ENCODE results near the gene SPDYE3.
"Not testable (repeated sequence)": the region's sequence is repeated elsewhere in the genome, so short reads cannot be mapped to it uniquely, and the experiment has no call there.

The SPDYE3 gene

DNA sequence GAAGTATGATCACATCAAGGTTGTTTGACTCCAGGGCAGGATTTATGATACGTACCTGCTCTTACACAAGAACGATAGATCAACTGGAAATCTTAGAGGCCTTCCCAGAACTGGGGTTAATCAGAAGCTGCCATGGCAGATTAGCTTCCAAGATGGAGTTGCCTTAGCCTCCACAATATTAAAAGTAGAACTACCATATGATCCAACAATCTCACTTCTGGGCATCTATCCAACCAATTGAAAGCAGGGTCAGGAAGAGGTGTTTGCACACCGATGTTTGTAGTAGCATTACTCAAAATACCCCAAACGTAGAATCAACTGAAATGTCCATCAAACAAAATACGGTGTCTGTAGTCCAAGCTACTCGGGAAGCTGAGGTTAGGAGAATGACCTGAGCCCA lies 57.0 kb downstream of the SPDYE3 start:
- H3K4me3 ChIP-seq (ENCODE audit: low read depth, low read length): no peak overlapping the region
- TF ChIP-seq, protein P1, sequence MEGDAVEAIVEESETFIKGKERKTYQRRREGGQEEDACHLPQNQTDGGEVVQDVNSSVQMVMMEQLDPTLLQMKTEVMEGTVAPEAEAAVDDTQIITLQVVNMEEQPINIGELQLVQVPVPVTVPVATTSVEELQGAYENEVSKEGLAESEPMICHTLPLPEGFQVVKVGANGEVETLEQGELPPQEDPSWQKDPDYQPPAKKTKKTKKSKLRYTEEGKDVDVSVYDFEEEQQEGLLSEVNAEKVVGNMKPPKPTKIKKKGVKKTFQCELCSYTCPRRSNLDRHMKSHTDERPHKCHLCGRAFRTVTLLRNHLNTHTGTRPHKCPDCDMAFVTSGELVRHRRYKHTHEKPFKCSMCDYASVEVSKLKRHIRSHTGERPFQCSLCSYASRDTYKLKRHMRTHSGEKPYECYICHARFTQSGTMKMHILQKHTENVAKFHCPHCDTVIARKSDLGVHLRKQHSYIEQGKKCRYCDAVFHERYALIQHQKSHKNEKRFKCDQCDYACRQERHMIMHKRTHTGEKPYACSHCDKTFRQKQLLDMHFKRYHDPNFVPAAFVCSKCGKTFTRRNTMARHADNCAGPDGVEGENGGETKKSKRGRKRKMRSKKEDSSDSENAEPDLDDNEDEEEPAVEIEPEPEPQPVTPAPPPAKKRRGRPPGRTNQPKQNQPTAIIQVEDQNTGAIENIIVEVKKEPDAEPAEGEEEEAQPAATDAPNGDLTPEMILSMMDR (IDR thresholded peaks at IDR 0.05; ENCODE audit: control insufficient read depth, extremely low read depth, insufficient read depth): no peak
- no peak for DNase-seq (ENCODE audit: low read depth)

DNA sequence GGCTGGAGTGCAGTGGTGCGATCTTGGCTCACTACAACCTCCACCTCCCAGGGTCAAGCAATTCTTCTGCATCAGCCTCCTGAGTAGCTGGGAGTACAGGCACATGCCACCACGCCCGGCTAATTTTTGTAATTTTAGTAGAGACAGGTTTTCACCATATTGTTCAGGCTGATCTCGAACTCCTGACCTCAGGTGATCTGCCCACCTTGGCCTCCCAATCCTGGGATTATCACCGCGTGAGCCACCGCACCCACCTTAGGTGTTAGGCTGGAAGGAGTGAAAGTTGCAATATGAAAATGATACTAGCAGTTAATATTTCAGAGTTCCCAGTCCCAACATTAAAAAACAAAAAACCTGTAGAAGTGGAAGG lies 58.5 kb downstream of the SPDYE3 start:
- not testable (repeated sequence) for DNase-seq (ENCODE audit: low read depth); H3K4me3 ChIP-seq (ENCODE audit: low read depth, low read length)

DNA sequence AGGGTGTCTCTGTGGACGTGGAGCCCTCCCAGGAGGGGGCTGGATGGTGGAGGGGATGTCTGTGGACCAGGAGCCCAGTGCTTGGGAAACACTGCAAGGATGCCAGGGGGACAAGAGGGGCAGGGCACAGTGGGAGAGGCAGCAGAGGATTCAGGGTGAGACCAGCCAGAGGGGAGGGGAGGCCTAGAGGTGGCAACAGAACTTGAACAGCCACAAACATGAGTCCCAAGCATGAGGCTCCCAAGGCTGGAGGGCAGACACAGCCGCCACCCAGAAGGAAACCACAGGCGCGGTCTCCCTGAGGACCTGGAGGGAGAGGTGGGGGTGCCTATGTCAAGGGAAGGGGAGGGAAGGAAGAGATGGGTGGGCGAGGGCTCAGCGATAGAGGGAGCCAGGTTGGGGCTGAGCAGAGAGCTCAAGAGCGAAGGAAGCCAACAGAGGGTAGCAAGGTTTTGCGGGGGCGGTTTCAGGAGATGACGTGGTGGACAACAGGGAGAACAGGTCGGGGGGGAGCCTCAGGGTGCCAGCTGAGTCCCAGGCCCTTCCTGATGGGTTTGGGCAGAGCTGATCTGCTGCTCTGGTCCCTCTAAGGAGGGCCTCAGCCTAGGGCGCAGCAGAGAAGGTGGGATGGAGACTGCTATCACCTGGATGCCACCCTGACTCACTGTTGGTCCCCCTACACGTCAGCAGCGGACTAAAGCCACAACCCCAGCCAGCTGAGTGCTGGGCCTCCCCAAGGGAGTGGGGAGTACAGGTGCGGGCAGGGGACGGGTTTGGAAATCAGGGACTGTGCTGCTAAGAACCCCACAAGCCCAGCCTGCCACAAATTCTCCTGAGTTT lies 59.1 kb downstream of the SPDYE3 start:
- no peak overlapping the region for H3K4me3 ChIP-seq (ENCODE audit: low read depth, low read length)
- no peak for DNase-seq (ENCODE audit: low read depth)
- TF ChIP-seq, protein P1 (IDR thresholded peaks at IDR 0.05; ENCODE audit: control insufficient read depth, extremely low read depth, insufficient read depth): no peak

DNA sequence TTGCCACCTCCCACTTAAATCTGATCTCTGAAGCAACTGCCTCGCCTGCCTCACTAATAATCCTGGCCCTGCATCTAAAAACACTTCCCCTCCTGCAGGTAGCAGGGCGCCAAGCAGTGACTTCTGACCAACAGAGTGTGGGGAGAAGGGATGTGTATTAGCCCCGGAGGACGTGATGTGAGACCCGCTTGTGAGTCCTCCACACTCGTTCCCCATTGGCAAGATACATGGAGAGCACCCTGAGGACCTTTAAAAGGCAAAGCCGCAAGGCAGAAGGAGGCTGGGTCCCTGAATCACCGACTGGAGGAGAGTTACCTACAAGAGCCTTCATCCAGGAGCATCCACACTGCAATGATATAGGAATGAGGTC lies 59.7 kb downstream of the SPDYE3 start:
- no peak overlapping the region for H3K4me3 ChIP-seq (ENCODE audit: low read depth, low read length)
- TF ChIP-seq, protein P1 (IDR thresholded peaks at IDR 0.05; ENCODE audit: control insufficient read depth, extremely low read depth, insufficient read depth): no peak
- DNase-seq (ENCODE audit: low read depth): no peak

DNA sequence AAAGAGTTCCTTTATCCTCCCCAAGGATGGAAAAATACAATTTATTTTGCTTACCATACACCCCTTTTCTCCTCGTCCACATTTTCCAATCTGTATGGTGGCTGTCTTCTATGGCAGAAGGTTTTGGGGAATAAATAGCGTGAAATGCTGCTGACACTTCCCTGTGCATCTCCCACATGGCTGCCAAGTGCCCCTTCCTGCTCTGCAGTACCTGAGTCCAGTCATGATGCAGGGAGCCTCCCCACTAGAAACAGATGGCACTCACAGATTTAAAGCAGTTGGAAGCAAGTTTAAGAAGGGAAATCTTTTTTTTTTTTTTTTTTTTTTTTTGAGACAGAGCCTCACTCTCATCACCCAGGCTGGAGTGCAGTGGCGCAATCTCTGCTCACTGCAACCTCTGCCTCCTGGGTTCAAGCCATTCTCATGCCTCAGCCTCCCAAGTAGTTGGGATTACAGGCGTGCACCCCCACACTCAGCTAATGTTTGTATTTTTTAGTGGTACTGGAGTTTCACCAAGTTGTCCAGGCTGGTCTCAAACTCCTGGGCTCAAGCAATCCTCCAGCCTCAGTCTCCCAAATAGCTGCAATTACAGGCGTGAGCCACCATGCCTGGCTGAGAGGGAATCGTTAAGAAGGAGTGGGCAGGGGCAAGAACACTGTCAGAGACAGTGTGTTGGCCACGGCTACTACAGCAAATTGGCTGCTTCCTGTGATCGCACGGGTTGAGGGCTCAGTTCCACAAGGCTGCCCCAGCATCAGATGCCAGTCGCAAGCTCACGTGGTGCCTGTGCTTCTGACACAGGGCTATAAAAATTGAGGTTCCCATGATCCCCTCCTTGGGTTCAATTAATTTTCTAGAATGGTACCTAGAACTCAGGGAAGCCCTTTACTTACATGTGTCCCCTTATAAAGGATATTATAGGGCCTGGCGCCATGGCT lies 60.4 kb downstream of the SPDYE3 start:
- no peak overlapping the region for H3K4me3 ChIP-seq (ENCODE audit: low read depth, low read length)
- TF ChIP-seq, protein P1 (IDR thresholded peaks at IDR 0.05; ENCODE audit: control insufficient read depth, extremely low read depth, insufficient read depth): no peak
- DNase-seq (ENCODE audit: low read depth): no peak

DNA sequence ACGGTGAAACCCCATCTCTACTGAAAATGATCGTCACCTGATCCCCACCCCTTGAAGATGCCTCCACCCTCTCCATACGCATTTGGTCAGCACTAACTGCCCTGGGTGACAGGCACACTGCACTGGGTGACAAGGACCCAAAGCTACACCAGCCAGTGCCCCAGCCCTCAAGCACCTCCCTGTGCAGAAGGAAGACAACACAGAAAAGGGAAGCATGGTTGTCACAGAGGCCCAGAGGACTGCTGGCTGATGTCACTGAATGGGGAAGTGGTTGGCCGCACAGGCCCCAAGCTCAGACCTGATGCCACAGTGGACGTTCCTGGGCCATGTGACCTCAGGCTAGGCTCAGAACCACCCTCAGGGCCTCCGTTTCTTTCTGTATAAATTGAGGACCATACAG lies 61.6 kb downstream of the SPDYE3 start:
- no peak overlapping the region for H3K4me3 ChIP-seq (ENCODE audit: low read depth, low read length)
- no peak for DNase-seq (ENCODE audit: low read depth)

DNA sequence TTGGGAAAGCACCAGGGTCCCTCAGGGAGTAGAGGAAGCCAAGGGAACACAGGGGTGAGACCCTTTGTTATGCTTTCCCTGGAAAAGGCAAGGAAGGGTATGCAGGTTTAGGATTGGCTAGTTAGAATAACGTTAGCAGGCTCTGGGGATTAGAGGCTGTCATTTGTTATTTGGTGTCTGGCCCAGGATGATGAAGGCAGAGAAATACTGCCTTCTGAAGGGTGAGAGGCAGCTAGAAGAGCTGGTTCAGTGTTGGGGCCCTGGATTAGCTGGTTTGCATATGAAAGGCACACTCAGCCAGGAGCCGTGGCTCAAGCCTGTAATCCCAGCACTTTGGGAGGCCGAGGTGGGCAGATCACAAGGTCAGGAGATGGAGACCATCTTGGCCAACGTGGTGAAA lies 62.8 kb downstream of the SPDYE3 start:
- TF ChIP-seq, protein P1 (IDR thresholded peaks at IDR 0.05; ENCODE audit: control insufficient read depth, extremely low read depth, insufficient read depth): no peak
- H3K4me3 ChIP-seq (ENCODE audit: low read depth, low read length): no peak overlapping the region
- DNase-seq (ENCODE audit: low read depth): no peak

More for the DNA sequence above, 61.6 kb downstream of the SPDYE3 start:
- TF ChIP-seq, protein P1 (IDR thresholded peaks at IDR 0.05; ENCODE audit: control insufficient read depth, extremely low read depth, insufficient read depth): no peak

Measured in LNCaP clone FGC (cell line).